GM12878 (cell line): ENCODE data around the gene TMEM106A. TPM values are rescaled to one million over a fixed set of nuclear protein-coding genes. Genes with fewer than 3 reads are reported as not detected.

ENCODE experiments used
- ATAC-seq: fragments of 200-7000 bp; cut with Tn5 transposase; 3 replicates; pipeline ENCODE4 v1.9.1; 2020; ENCODE audit warnings: mild to moderate bottlenecking, moderate library complexity
- BruUV-seq: library from RNA; stranded (reverse); fragments of 400-500 nt; replicated peaks from 2 replicates; lab custom pipeline; 2021; lab: Mats Ljungman, UMichigan
- CTCF ChIA-PET: fragments of 300-600 bp; sonication (Branson Sonifier 250); formaldehyde crosslinking; extraction: SDS; loops from one replicate; lab custom pipeline; 2021; ENCODE audit warnings: inconsistent platforms; lab: Yijun Ruan, JAX
- POLR2A ChIA-PET: fragments of 350-600 bp; formaldehyde crosslinking; extraction: SDS; loops from one replicate; lab custom pipeline; 2021; ENCODE audit warnings: inconsistent platforms; lab: Charles Lee
- RAD21 ChIA-PET: fragments of 300-600 bp; sonication (Branson Sonifier 250); formaldehyde crosslinking; loops from one replicate; lab custom pipeline; 2023; ENCODE audit warnings: antibody characterized with exemption; ENCODE audit not compliant: unreplicated experiment; lab: Charles Lee
- SMC1A ChIA-PET: fragments of 300-600 bp; sonication (Branson Sonifier 250); formaldehyde crosslinking; loops from one replicate; lab custom pipeline; 2023; ENCODE audit not compliant: unreplicated experiment, uncharacterized antibody; lab: Charles Lee
- DNase-seq: peaks from one replicate; pipeline ENCODE4 v3.0.0-alpha.2; 2011; ENCODE audit warnings: low read depth, low spot score
- FAIRE-seq: peaks from 3 replicates; lab custom pipeline; 2011; peaks lifted over from hg19 to GRCh38; lab: Jason Lieb, UNC
- H2AFZ ChIP-seq: 2 replicates; pipeline ENCODE4 v1.6.0; 2011; ENCODE audit warnings: low read depth, low read length, control low read depth; ENCODE audit not compliant: control insufficient read depth
- H3K27ac ChIP-seq: 2 replicates; pipeline ENCODE4 v1.5.1; 2011; ENCODE audit warnings: control low read depth; ENCODE audit not compliant: control insufficient read depth, insufficient read depth
- H3K27me3 ChIP-seq, 2 experiments: replicated peaks in 1 of 2; 2 replicates each; pipeline versions ENCODE4 v1.6.0 to v1.6.1; 2011; ENCODE audit warnings: low read length in 1 of 2; ENCODE audit not compliant: control insufficient read depth in 2 of 2, insufficient read depth in 2 of 2
- H3K36me3 ChIP-seq, 2 experiments: 2 replicates each; pipeline ENCODE4 v1.5.1; 2011; ENCODE audit warnings: low read length in 1 of 2; ENCODE audit not compliant: control insufficient read depth in 2 of 2, insufficient read depth in 2 of 2
- H3K4me1 ChIP-seq: 2 replicates; pipeline ENCODE4 v1.6.1; 2011; ENCODE audit warnings: mild to moderate bottlenecking, low read length, moderate library complexity, mixed read lengths; ENCODE audit not compliant: control insufficient read depth, insufficient read depth
- H3K4me2 ChIP-seq: 2 replicates; pipeline ENCODE4 v1.6.0; 2011; ENCODE audit warnings: control low read depth; ENCODE audit not compliant: control insufficient read depth, insufficient read depth
- H3K4me3 ChIP-seq: fragments of 200-600 bp; sonication (generic); 2 replicates; pipeline ENCODE4 v1.5.1; 2016
- H3K79me2 ChIP-seq: 2 replicates; pipeline ENCODE4 v1.6.0; 2011; ENCODE audit warnings: low read length; ENCODE audit not compliant: control insufficient read depth, insufficient read depth
- H3K9ac ChIP-seq: 2 replicates; pipeline ENCODE4 v1.8.0; 2011; ENCODE audit warnings: low read length, control low read depth, mixed read lengths; ENCODE audit not compliant: control insufficient read depth, insufficient read depth
- H3K9me3 ChIP-seq: replicated peaks from 3 replicates; pipeline ENCODE4 v1.5.1; 2011; ENCODE audit warnings: mild to moderate bottlenecking, low read length; ENCODE audit not compliant: control insufficient read depth, insufficient read depth
- H4K20me1 ChIP-seq: 2 replicates; pipeline ENCODE4 v1.6.0; 2011; ENCODE audit not compliant: control insufficient read depth, insufficient read depth
- BACH1 ChIP-seq: fragments of 450-650 bp; IDR thresholded peaks from 2 replicates; pipeline ENCODE4 v1.6.1; 2017; ENCODE audit warnings: mild to moderate bottlenecking, borderline replicate concordance
- CBFB ChIP-seq: IDR thresholded peaks from 2 replicates; pipeline ENCODE4 v1.6.1; 2016; ENCODE audit warnings: antibody characterized with exemption, low read depth
- CBX3 ChIP-seq: fragments of 200-600 bp; sonication (generic); IDR thresholded peaks from 2 replicates; pipeline ENCODE4 v1.6.1; 2016; ENCODE audit warnings: low read depth, borderline replicate concordance
- GATAD2B ChIP-seq: fragments of 450-650 bp; conservative IDR thresholded peaks from 2 replicates; pipeline ENCODE4 v1.6.1; 2017; ENCODE audit warnings: low read depth, mild to moderate bottlenecking, moderate library complexity
- HDAC2 ChIP-seq: fragments of 200-600 bp; sonication (generic); IDR thresholded peaks from 2 replicates; pipeline ENCODE4 v1.6.1; 2017
- KAT2A ChIP-seq: conservative IDR thresholded peaks from 2 replicates; pipeline ENCODE4 v1.6.1; 2011; ENCODE audit warnings: low read depth, low read length; ENCODE audit not compliant: control insufficient read depth
- LARP7 ChIP-seq: fragments of 450-650 bp; IDR thresholded peaks from 2 replicates; pipeline ENCODE4 v1.6.1; 2017; ENCODE audit warnings: mild to moderate bottlenecking
- RAD21 ChIP-seq: IDR thresholded peaks from 2 replicates; pipeline ENCODE4 v1.6.1; 2011; ENCODE audit warnings: mild to moderate bottlenecking, low read depth, low read length, moderate library complexity; ENCODE audit not compliant: insufficient read depth
- SMARCA5 ChIP-seq: fragments of 450-650 bp; IDR thresholded peaks from 2 replicates; pipeline ENCODE4 v1.6.1; 2017; ENCODE audit warnings: mild to moderate bottlenecking
- TCF3 ChIP-seq: IDR thresholded peaks from 2 replicates; pipeline ENCODE4 v1.6.1; 2012; ENCODE audit warnings: low read depth, mild to moderate bottlenecking, low read length, borderline replicate concordance; ENCODE audit not compliant: insufficient read depth
- ZNF274 ChIP-seq: IDR thresholded peaks from one replicate; pipeline ENCODE4 v1.8.0; 2011; ENCODE audit not compliant: insufficient read length, insufficient read depth
- ZNF622 ChIP-seq: fragments of 450-650 bp; IDR thresholded peaks from 2 replicates; pipeline ENCODE4 v1.6.1; 2017; ENCODE audit warnings: mild to moderate bottlenecking, inconsistent platforms
- WGBS: methylation state at CpG from one replicate; pipeline ENCODE4 v1.1.6; 2016; ENCODE audit warnings: low lambda C conversion rate; ENCODE audit not compliant: insufficient replicate concordance, insufficient coverage; ENCODE audit errors: missing lambda C conversion rate; 5-methylcytosine and 5-hydroxymethylcytosine counted together
- in situ Hi-C: fragments of 300-500 bp; cut with MboI; formaldehyde crosslinking; loops from 9 replicates; pipeline ENCODE4 v1.14.3; 2018; ENCODE audit warnings: mixed read lengths
- intact Hi-C: fragments of 100-400 bp; cut with micrococcal nuclease; formaldehyde crosslinking; loops from one replicate; pipeline ENCODE4 v1.14.2; 2022; ENCODE audit not compliant: unreplicated experiment
- polyA plus RNA-seq, 11 experiments: library from polyadenylated mRNA; depleted of rRNA in 4 of 11; unstranded in 6 of 11; stranded (reverse) in 5 of 11; fragments of >200 nt; fragmentation: Nextera tagmentation in 4 of 11; fragmentation: Illumina TruSeq in 1 of 11; extraction: Ambion mirVana in 4 of 11; extraction: Trizol in 1 of 11; gene quantifications; 1 replicate in 1 of 11; 2 replicates in 10 of 11; pipeline versions ENCODE4 v1.2.1 to v1.2.3, GENCODE V29; 2011 to 2016; ENCODE audit warnings: inconsistent platforms in 2 of 11, missing spikeins in 2 of 11, low read depth in 1 of 11
- total RNA-seq, 4 experiments: library from RNA; depleted of rRNA in 3 of 4; stranded (reverse); fragments of >200 nt in 3 of 4; fragmentation: Illumina TruSeq in 1 of 4; extraction: Trizol in 1 of 4; gene quantifications; 2 replicates each; pipeline versions ENCODE4 v1.2.1 to v1.2.3, GENCODE V29; 2013 to 2021
- TF ChIP-seq, protein P1 (sequence below): fragments of 450-650 bp; IDR thresholded peaks from 2 replicates; pipeline ENCODE4 v1.6.1; 2018; ENCODE audit warnings: borderline replicate concordance, mild to moderate bottlenecking; ENCODE audit not compliant: partially characterized antibody
- TF ChIP-seq, protein P2 (sequence below): fragments of 150-350 bp; IDR thresholded peaks from 2 replicates; pipeline ENCODE4 v1.6.1; 2014; ENCODE audit warnings: mild to moderate bottlenecking, low read depth, low read length
- TF ChIP-seq, protein P3 (sequence below): fragments of 450-650 bp; IDR thresholded peaks from 2 replicates; pipeline ENCODE4 v1.6.1; 2016; ENCODE audit warnings: mild to moderate bottlenecking
- TF ChIP-seq, protein P4 (sequence below): fragments of 450-650 bp; IDR thresholded peaks from 2 replicates; pipeline ENCODE4 v1.6.1; 2016; ENCODE audit warnings: mild to moderate bottlenecking

TMEM106A gene
- total and polyA plus RNA-seq, 10 of the 15 experiments (the other 5 are each of a cell fraction or from before 2014, with no cell fraction given), result 2.3 to 18.7 (median 9.3) TPM

DNA sequence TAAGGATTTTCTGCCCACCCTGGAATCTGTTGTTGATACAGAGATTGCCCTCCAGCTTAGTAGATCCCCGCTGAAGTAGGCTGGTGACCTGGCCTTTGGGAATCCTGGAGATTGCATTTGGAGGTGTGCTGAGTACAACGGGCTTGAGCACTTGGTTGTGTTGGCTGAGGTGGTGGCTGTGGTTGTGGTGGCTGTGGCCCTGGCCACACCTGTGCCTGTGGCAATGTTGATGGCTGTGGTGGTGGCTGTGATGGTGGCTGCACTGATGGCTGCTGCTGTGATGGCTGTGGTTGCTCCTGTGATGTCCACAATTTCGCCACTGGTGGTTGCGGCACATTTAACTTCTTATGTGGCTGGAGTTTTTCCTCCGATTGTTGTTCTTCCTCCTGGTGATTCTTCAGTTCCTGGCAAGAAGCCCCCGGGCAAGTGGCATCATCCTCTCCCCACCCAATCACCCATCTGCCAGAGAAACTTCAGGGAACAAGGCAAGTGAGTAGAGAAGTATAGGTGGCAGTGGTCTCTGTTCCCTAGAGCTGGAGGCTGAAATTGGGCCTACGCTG lies 12.6 kb downstream of the TMEM106A start (continued):
- TF ChIP-seq, protein P1, sequence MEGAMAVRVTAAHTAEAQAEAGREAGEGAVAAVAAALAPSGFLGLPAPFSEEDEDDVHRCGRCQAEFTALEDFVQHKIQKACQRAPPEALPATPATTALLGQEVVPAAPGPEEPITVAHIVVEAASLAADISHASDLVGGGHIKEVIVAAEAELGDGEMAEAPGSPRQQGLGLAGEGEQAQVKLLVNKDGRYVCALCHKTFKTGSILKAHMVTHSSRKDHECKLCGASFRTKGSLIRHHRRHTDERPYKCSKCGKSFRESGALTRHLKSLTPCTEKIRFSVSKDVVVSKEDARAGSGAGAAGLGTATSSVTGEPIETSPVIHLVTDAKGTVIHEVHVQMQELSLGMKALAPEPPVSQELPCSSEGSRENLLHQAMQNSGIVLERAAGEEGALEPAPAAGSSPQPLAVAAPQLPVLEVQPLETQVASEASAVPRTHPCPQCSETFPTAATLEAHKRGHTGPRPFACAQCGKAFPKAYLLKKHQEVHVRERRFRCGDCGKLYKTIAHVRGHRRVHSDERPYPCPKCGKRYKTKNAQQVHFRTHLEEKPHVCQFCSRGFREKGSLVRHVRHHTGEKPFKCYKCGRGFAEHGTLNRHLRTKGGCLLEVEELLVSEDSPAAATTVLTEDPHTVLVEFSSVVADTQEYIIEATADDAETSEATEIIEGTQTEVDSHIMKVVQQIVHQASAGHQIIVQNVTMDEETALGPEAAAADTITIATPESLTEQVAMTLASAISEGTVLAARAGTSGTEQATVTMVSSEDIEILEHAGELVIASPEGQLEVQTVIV, result no peak
- TF ChIP-seq, protein P2, sequence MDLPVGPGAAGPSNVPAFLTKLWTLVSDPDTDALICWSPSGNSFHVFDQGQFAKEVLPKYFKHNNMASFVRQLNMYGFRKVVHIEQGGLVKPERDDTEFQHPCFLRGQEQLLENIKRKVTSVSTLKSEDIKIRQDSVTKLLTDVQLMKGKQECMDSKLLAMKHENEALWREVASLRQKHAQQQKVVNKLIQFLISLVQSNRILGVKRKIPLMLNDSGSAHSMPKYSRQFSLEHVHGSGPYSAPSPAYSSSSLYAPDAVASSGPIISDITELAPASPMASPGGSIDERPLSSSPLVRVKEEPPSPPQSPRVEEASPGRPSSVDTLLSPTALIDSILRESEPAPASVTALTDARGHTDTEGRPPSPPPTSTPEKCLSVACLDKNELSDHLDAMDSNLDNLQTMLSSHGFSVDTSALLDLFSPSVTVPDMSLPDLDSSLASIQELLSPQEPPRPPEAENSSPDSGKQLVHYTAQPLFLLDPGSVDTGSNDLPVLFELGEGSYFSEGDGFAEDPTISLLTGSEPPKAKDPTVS, result no peak
- TF ChIP-seq CBX3 (no peak), HDAC2 (no peak), ZNF622 (no peak)
- TF ChIP-seq, protein P3, sequence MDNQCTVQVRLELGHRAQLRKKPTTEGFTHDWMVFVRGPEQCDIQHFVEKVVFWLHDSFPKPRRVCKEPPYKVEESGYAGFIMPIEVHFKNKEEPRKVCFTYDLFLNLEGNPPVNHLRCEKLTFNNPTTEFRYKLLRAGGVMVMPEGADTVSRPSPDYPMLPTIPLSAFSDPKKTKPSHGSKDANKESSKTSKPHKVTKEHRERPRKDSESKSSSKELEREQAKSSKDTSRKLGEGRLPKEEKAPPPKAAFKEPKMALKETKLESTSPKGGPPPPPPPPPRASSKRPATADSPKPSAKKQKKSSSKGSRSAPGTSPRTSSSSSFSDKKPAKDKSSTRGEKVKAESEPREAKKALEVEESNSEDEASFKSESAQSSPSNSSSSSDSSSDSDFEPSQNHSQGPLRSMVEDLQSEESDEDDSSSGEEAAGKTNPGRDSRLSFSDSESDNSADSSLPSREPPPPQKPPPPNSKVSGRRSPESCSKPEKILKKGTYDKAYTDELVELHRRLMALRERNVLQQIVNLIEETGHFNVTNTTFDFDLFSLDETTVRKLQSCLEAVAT, result no peak

DNA sequence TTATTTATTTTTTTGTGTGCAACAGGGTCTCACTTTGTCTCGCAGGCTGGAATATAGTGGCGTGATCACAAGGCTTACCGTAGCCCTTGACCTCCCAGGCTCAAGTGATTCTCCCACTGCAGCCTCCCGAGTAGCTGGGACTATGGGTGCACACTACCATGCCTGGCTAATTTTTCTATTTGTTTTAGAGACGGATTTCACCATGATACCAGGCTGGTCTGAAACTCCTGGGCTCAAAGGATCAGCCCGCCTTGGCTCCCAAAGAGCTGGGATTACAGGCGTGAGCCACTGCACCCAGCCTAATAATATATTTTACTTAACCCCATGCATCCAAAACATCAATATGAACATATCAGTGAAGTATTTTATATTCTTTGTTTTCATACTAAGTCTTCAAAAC lies 14.7 kb downstream of the TMEM106A start:
- Histone ChIP-seq H3K9me3 (no peaks in the 10 kb centered on the region), H3K4me1 (no peaks in the 10 kb centered on the region), H3K79me2 (no peaks in the 10 kb centered on the region), H3K4me2 (no peak overlapping the region), H2AFZ (no peak overlapping the region), H3K9ac (no peak overlapping the region), H3K4me3 (no peak overlapping the region), H3K27me3 (no peaks in the 10 kb centered on the region), H4K20me1 (no peaks in the 10 kb centered on the region), H3K27ac (no peak overlapping the region), H3K36me3 (no peaks in the 10 kb centered on the region; a peak in 1 of 4 replicates)
- FAIRE-seq (no peak), DNase-seq (no peak), ATAC-seq (no peak)
- RAD21 ChIA-PET, result no interaction called here
- POLR2A ChIA-PET, result interaction anchor here (1.3 kb wide), 1 partner anchor 89 kb away, joined by 3 read pairs; no protein-coding TSS in a partner anchor
- in situ Hi-C loops (no loop called here), intact Hi-C loops (no loop called here)
- BruUV-seq, result TSS peak; percentile 34
- CTCF ChIA-PET, result interaction anchor here (0.6 kb wide), 1 partner anchor 15 kb away, joined by 3 read pairs; the partner anchor contains the start of gene TMEM106A
- SMC1A ChIA-PET, result no interaction called here
- 90% methylated on average over 7 of the region's 7 CpGs for WGBS
- TF ChIP-seq SMARCA5, result no peak
- no peak for TF ChIP-seq CBFB
- TF ChIP-seq GATAD2B, result no peak
- no peak for TF ChIP-seq BACH1
- no peak for TF ChIP-seq TCF3
- no peak for TF ChIP-seq ZNF274
- TF ChIP-seq KAT2A, result no peak
- TF ChIP-seq, protein P4, sequence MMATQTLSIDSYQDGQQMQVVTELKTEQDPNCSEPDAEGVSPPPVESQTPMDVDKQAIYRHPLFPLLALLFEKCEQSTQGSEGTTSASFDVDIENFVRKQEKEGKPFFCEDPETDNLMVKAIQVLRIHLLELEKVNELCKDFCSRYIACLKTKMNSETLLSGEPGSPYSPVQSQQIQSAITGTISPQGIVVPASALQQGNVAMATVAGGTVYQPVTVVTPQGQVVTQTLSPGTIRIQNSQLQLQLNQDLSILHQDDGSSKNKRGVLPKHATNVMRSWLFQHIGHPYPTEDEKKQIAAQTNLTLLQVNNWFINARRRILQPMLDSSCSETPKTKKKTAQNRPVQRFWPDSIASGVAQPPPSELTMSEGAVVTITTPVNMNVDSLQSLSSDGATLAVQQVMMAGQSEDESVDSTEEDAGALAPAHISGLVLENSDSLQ, result no peak
- no peak for TF ChIP-seq LARP7
- no peak for TF ChIP-seq RAD21
